ENCODE data around the gene ADA. TPM values are rescaled to one million over a fixed set of nuclear protein-coding genes. Genes with fewer than 3 reads are reported as not detected.

The ADA gene
- total RNA-seq, 2 donors from 2014 or later: 12.8 to 15.9 TPM

DNA sequence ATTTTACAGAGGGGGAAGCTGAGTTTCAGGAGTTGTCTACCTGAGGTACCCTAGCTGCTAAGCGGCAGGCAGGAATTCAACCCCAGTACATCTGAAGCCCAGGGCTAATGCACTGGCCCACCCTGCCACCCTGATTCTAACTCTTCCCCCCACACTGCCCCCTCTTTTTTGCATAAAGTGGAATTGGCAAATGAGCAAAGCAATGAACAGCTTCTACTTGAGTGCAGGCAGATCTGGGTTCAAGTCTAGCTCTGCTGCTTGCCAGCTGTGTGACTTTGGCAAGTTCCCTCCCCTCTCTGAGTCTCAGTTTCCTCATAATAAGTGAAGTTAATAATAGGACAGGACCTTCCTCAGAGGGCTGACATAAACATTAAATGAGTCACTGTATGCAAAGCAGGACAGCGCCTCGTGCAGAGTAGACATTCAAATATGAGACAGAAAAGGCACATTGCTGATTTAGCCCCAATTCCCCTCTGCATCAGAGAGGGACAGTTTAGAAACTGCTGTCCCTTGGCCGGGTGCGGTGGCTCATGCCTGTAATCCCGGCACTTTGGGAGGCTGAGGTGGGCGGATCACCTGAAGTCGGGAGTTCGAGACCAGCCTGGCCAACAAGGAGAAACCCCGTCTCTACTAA lies 4.7 kb downstream of the ADA start:
- Histone ChIP-seq H3K27ac (ENCODE audit: low read depth, low read length) (no peak overlapping the region), H3K36me3 (ENCODE audit: control insufficient read depth, insufficient read depth, low read length) (no peaks in the 10 kb centered on the region), H3K9ac (ENCODE audit: extremely low read depth, low read length, poor library complexity, severe bottlenecking) (no peak overlapping the region), H3K27me3 (ENCODE audit: control insufficient read depth, insufficient read depth, low read length, poor library complexity, severe bottlenecking) (no peaks in the 10 kb centered on the region), H3K4me1 (ENCODE audit: control insufficient read depth, insufficient read depth, low read length) (peaks cover 20% of the 10 kb centered on the region), H3K9me3 (ENCODE audit: control insufficient read depth, low read length) (no peaks in the 10 kb centered on the region), H3K4me3 (ENCODE audit: low read length) (no peak overlapping the region)
- DNase-seq: no peak
- Mint-ChIP-seq H3K4me1 (peaks cover 31% of the 10 kb centered on the region), H3K36me3 (ENCODE audit: low read depth) (no peaks in the 10 kb centered on the region), H3K27me3 (ENCODE audit: insufficient read depth) (no peaks in the 10 kb centered on the region), H3K4me3 (no peak overlapping the region), H3K27ac (no peak overlapping the region), H3K9me3 (no peaks in the 10 kb centered on the region)
- WGBS, 2 experiments (ENCODE audit: insufficient coverage in 1 of 2, insufficient read length in 1 of 2): 93 to 94% methylated on average over 10 of the region's 10 CpGs
- TF ChIP-seq, protein P1, sequence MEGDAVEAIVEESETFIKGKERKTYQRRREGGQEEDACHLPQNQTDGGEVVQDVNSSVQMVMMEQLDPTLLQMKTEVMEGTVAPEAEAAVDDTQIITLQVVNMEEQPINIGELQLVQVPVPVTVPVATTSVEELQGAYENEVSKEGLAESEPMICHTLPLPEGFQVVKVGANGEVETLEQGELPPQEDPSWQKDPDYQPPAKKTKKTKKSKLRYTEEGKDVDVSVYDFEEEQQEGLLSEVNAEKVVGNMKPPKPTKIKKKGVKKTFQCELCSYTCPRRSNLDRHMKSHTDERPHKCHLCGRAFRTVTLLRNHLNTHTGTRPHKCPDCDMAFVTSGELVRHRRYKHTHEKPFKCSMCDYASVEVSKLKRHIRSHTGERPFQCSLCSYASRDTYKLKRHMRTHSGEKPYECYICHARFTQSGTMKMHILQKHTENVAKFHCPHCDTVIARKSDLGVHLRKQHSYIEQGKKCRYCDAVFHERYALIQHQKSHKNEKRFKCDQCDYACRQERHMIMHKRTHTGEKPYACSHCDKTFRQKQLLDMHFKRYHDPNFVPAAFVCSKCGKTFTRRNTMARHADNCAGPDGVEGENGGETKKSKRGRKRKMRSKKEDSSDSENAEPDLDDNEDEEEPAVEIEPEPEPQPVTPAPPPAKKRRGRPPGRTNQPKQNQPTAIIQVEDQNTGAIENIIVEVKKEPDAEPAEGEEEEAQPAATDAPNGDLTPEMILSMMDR (conservative IDR thresholded peaks at IDR 0.05): no peak

DNA sequence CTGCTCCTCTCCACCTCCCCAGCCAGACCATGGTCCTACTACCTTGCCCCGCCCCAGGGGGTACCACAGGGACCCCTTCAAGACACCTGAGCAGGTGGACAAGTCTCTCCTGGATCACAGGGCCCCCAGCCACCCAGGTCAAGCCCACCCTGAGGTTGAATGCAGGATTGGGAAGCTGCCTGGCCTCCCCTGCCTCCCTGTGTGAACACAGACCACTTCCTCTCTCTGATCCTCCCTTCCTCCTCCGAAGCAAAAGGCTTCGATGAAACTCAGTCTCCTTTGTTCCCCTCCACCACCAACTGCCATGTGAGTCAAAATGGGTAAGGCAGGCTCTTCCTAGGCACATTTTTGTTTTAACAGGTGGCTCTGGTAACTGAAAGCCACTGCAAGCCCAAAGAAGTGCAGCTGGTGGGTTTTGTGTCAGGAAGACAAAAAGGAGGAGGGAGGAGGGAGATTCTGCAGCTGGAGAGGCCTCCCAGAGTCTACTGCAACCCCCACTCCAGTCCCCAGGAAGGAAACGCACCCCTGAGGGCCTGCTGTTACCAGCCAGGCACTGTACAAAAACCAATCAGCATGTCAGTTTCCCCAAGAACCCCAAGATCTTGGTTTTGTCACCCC lies 5.4 kb downstream of the ADA start:
- Histone ChIP-seq H3K36me3 (ENCODE audit: control insufficient read depth, insufficient read depth, low read length) (peaks cover under 1% of the 10 kb centered on the region), H3K9me3 (ENCODE audit: control insufficient read depth, low read length) (peaks cover 3% of the 10 kb centered on the region), H3K27me3 (ENCODE audit: control insufficient read depth, insufficient read depth, low read length, poor library complexity, severe bottlenecking) (no peaks in the 10 kb centered on the region), H3K4me3 (ENCODE audit: low read length) (no peak overlapping the region), H3K9ac (ENCODE audit: extremely low read depth, low read length, poor library complexity, severe bottlenecking) (no peak overlapping the region), H3K4me1 (ENCODE audit: control insufficient read depth, insufficient read depth, low read length) (peaks cover 20% of the 10 kb centered on the region), H3K27ac (ENCODE audit: low read depth, low read length) (peak overlapping the region; percentile 82)
- WGBS, 2 experiments (ENCODE audit: insufficient coverage in 1 of 2, insufficient read length in 1 of 2): 81% methylated on average over 4 of the region's 4 CpGs; no CpG with 5 or more reads in 1 of the 2 experiments
- Mint-ChIP-seq H3K4me1 (peaks cover 31% of the 10 kb centered on the region), H3K27ac (no peak overlapping the region), H3K27me3 (ENCODE audit: insufficient read depth) (no peaks in the 10 kb centered on the region), H3K36me3 (ENCODE audit: low read depth) (no peaks in the 10 kb centered on the region), H3K4me3 (no peak overlapping the region), H3K9me3 (no peaks in the 10 kb centered on the region)
- TF ChIP-seq, protein P1 (conservative IDR thresholded peaks at IDR 0.05): no peak
- DNase-seq: peak; percentile 53

DNA sequence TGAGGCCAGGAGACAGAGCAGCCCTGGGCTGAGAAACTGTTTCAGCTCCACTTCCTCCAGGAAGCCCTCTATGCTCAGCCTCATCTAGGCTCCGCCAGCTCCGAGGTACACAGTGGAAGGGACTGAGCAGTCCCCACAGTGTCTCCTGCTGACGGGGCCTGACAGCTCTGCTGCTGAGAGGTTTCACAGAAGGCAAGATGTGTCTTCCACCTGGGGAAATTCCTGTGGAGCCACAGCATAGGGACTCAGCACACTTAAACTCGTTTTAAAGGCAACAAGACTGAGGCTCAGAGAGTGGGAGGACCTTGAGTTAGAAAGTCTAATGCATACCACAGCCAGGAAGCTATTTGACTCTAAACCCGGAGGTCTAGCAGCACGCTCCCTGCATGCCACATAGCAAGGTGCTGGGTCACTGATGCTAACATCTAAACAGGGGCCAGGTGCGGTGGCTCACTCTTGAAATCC lies 6.8 kb downstream of the ADA start:
- H3K27me3 ChIP-seq (ENCODE audit: control insufficient read depth, insufficient read depth, low read length, poor library complexity, severe bottlenecking): no peaks in the 10 kb centered on the region
- H3K4me1 ChIP-seq (ENCODE audit: control insufficient read depth, insufficient read depth, low read length): peaks cover 20% of the 10 kb centered on the region
- no peak overlapping the region for H3K9ac ChIP-seq (ENCODE audit: extremely low read depth, low read length, poor library complexity, severe bottlenecking)
- TF ChIP-seq, protein P1 (conservative IDR thresholded peaks at IDR 0.05): no peak
- no peak for DNase-seq
- H3K27ac ChIP-seq (ENCODE audit: low read depth, low read length): no peak overlapping the region
- Mint-ChIP-seq H3K36me3 (ENCODE audit: low read depth) (peaks cover 6% of the 10 kb centered on the region), H3K27me3 (ENCODE audit: insufficient read depth) (no peaks in the 10 kb centered on the region), H3K27ac (no peak overlapping the region), H3K9me3 (peaks cover 5% of the 10 kb centered on the region), H3K4me1 (peaks cover 31% of the 10 kb centered on the region), H3K4me3 (no peak overlapping the region)
- 87 to 92% methylated on average over 7 of the region's 7 CpGs for WGBS, 2 experiments (ENCODE audit: insufficient coverage in 1 of 2, insufficient read length in 1 of 2)
- H3K36me3 ChIP-seq (ENCODE audit: control insufficient read depth, insufficient read depth, low read length): peaks cover 8% of the 10 kb centered on the region
- H3K4me3 ChIP-seq (ENCODE audit: low read length): no peak overlapping the region
- peaks cover 10% of the 10 kb centered on the region for H3K9me3 ChIP-seq (ENCODE audit: control insufficient read depth, low read length)
